ENCODE measurements around the gene NCBP3.

Gene NCBP3

DNA sequence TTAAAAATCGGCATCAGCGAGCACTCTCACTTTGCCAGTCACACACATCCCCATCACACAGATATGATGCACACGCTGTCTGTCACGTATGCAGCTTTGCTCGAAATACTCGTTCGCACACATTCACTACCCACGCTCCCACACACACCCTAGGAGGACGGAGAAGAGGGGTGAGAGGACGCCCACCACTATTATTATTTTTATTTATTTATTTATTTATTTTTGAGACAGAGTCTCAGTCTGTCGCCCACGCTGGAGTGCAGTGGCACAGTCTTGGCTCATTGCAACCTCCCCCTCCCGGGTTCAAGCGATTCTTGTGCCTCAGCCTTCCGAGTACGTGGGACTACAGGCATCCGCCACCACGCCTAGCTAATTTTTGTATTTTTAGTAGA, 92.0 kb downstream of the NCBP3 start:
- no peak for DNase-seq (ENCODE audit: low read depth, low spot score)
- H3K4me3 ChIP-seq (ENCODE audit: low read depth, low read length): no peak overlapping the region
- POLR2A ChIA-PET: no interaction called here
- TF ChIP-seq, protein P1, sequence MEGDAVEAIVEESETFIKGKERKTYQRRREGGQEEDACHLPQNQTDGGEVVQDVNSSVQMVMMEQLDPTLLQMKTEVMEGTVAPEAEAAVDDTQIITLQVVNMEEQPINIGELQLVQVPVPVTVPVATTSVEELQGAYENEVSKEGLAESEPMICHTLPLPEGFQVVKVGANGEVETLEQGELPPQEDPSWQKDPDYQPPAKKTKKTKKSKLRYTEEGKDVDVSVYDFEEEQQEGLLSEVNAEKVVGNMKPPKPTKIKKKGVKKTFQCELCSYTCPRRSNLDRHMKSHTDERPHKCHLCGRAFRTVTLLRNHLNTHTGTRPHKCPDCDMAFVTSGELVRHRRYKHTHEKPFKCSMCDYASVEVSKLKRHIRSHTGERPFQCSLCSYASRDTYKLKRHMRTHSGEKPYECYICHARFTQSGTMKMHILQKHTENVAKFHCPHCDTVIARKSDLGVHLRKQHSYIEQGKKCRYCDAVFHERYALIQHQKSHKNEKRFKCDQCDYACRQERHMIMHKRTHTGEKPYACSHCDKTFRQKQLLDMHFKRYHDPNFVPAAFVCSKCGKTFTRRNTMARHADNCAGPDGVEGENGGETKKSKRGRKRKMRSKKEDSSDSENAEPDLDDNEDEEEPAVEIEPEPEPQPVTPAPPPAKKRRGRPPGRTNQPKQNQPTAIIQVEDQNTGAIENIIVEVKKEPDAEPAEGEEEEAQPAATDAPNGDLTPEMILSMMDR (IDR thresholded peaks at IDR 0.05; ENCODE audit: insufficient read depth, low read length, missing control alignments): no peak
- CTCF ChIA-PET: interaction anchor here (1.0 to 10.1 kb wide), 3 partner anchors 17 to 73 kb away, joined by 4 to 122 read pairs (median 4); no protein-coding TSS in a partner anchor

- no peak overlapping the region for H3K4me3 ChIP-seq (ENCODE audit: low read depth, low read length)
- TF ChIP-seq, protein P1 (IDR thresholded peaks at IDR 0.05; ENCODE audit: insufficient read depth, low read length, missing control alignments): no peak
- CTCF ChIA-PET: interaction anchor here (1.0 to 10.1 kb wide), 3 partner anchors 16 to 74 kb away, joined by 4 to 122 read pairs (median 4); no protein-coding TSS in a partner anchor
- no peak for DNase-seq (ENCODE audit: low read depth, low spot score)
- POLR2A ChIA-PET: no interaction called here
These were observed 92.4 kb downstream of the NCBP3 start for GRCh38 chr17:3753624-3754023.
